DND-41 (cell line): ENCODE measurements around the gene FBXL2.

Source experiments
- CTCF ChIP-seq: IDR thresholded peaks from 2 replicates; pipeline ENCODE4 v1.5.1; 2012; ENCODE audit warnings: borderline replicate concordance, low read length, moderate library complexity, mild to moderate bottlenecking; ENCODE audit not compliant: poor library complexity, severe bottlenecking; ENCODE audit errors: extremely low read depth
- EZH2 ChIP-seq: IDR thresholded peaks from 3 replicates; pipeline ENCODE4 v1.6.1; 2012; ENCODE audit warnings: borderline replicate concordance, low read depth, mild to moderate bottlenecking, moderate library complexity, low read length, inconsistent platforms; ENCODE audit not compliant: severe bottlenecking

- TF ChIP-seq CTCF (no peak), EZH2 (no peak)
These were observed 147.6 kb downstream of the FBXL2 start for GRCh38 chr3:33424606-33425452.
